ENCODE data around the gene DDB1.

GRCh38 chr11:61367406-61367805 lies 34.5 kb upstream of the DDB1 start:
- TF ChIP-seq CTCF (conservative IDR thresholded peaks at IDR 0.05; ENCODE audit: low read depth, low read length) (no peak), EZH2phosphoT487 (IDR thresholded peaks at IDR 0.05; ENCODE audit: borderline replicate concordance, low read length) (no peak)
